NB4 (cell line): ENCODE results near the gene GLI3.

Experiments
- CTCF ChIP-seq: IDR thresholded peaks from one replicate; pipeline ENCODE4 v1.5.1; 2012; ENCODE audit warnings: low read depth, low read length
- MYC ChIP-seq: IDR thresholded peaks from 2 replicates; pipeline ENCODE4 v1.6.1; 2011; ENCODE audit warnings: low read depth, low read length
- POLR2A ChIP-seq: IDR thresholded peaks from 2 replicates; pipeline ENCODE4 v1.6.1; 2011; ENCODE audit warnings: mild to moderate bottlenecking; ENCODE audit not compliant: insufficient read length; ENCODE audit errors: extremely low read depth
- TF ChIP-seq, protein P1 (sequence below): IDR thresholded peaks from 2 replicates; pipeline ENCODE4 v1.6.1; 2011; ENCODE audit warnings: low read depth, low read length

DNA sequence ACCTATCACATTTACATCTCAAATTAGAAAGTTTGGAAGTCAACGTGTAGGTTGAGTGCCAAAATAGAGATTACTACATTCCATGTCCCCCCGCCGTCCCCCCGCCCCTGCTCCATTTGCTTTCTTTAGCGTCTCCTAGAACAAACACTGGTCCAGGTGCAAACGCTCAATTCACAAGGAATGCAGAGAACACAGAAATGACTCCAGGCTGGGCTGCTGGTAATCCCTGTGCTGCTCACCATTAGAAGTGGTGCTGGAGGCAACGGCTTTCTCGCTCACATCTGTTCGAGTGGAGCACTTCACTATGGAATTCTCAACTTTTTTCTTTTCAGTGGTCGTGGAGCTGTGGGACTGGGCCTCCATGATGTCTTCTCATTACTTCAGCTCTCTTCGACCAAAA is 14.1 kb downstream of the GLI3 start:
- TF ChIP-seq CTCF (no peak), MYC (no peak), POLR2A (no peak)
- TF ChIP-seq, protein P1, sequence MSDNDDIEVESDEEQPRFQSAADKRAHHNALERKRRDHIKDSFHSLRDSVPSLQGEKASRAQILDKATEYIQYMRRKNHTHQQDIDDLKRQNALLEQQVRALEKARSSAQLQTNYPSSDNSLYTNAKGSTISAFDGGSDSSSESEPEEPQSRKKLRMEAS, result no peak
